ENCODE results near the gene PLXNA2.

GRCh38 chr1:208233978-208234377, 10.2 kb downstream of the PLXNA2 start:
- TF ChIP-seq CTCF (IDR thresholded peaks at IDR 0.05) = no peak
- no peak for TF ChIP-seq POLR2A (IDR thresholded peaks at IDR 0.05)
